ENCODE results near the gene SLC4A2. TPM values are rescaled to one million over a fixed set of nuclear protein-coding genes. Genes with fewer than 3 reads are reported as not detected.
A peak's percentile ranks its signal among the peaks of the same experiment; 100 is the strongest.

Gene SLC4A2
- polyA plus RNA-seq, 5 donors = 81.9 to 121 (median 103) TPM

DNA sequence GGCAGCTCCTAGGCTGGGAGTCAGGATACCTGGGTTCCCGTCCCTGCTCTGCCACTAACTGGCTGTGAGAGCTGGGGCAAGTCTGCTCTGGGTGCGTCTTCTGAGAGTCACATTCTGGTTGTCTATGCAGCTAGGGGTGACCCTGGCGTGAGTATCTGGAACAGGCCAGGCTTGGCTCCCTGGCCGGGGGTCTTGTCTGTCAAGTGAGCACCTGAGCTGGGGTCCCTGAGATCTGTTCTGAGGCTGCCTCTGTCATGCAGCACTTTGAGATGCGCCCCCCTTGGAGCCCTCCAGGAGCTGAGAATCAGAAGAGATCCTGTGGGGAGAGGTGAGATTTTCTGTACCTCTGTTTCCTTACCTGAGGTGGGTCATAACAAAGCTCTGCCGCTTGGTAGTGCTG lies 34.4 kb downstream of the SLC4A2 start:
- DNase-seq = no peak

DNA sequence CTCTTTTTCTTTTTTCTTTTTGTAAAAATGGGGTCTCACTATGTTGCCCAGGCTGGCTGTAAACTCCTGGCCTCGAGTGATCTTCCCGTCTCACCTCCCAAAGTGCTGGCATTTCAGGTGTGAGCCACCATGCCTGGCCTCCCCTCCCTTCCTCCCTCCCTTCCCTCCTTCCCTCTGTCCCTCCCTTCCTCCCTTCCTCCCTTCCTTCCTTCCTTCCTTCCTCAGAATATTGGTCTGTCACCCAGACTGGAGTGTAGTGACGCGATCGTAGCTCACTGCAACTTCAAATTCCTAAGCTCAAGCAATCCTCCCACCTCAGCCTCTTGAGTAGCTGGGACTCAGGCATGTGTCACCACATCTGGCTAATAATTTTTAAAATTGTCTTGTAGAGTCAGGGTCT lies 35.3 kb downstream of the SLC4A2 start:
- DNase-seq = no peak

DNA sequence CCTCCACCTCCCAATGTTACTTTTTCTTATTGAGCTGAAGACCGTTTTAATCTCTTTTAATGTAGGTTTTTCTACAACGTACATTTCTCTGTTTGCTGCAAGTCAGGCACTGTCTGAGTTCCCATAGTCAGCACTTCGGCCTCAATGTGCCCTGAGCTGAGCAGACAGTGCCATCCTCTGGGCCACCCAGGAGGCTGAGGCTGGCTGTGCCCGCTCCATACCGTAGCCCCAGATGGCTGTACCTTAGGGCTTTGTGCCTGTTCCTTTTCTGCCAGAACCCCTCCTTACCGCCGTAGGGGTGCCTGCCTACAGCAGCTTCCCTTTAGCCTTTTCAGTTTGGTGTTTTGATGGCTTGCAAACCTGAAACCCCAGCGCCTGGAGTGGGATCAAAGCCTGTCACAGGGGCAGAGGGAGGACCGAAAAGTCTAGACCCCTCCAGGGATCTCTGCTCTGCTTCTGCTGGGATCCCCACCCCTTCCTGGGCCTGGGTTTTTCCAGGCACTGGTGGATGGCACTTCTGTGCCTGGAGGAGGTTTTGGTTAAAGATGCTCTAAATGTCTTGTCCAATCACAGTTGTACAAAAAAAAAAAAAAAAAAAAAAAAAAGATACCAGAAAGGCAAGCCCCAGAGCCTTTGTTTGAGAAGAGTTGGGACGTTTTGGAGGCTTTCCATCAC lies 35.9 kb downstream of the SLC4A2 start:
- DNase-seq = no peak

- DNase-seq = no peak
Measured at GRCh38 chr7:151095828-151096475, 36.6 kb downstream of the SLC4A2 start.

DNA sequence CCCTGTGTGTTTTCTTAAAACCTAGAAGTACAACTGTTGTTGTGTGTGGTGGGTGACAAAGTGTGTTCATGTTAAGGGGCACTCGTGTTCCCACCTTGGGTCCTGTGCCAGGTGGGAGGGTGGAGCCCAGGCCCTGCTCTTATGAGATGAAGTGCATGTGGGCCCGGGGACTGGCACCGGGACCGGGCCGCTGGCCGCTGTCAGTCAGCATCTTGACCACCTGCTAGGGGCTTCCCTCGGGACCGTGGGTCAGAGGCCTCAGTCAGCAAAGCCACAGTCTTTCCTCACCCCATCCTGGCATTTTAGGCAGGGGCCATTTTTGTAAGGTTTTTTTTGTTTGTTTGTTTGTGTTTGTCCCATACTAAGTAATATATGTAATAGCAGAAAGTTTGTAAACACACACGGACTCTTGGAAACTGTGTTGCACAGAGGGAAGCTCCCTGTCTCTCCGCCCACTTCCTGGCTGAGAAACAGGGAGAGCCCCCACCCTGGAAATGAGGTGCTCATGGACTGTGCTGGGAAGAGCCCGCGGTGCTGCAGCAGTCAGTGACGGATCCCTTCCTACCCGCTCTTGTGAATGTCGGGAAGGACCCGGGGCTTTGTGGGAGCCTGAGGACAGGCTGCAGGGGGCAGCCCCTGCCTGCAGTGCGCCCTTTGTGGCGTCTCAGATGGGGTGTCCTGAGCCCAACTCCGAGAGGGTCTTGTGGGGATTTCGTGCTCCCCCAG lies 40.3 kb downstream of the SLC4A2 start:
- no peak for DNase-seq

- DNase-seq = no peak
Measured at GRCh38 chr7:151100921-151101320, 41.5 kb downstream of the SLC4A2 start.

GRCh38 chr7:151101621-151102396 lies 42.4 kb downstream of the SLC4A2 start:
- no peak for DNase-seq

GRCh38 chr7:151102991-151103390 lies 43.6 kb downstream of the SLC4A2 start:
- no peak for DNase-seq

DNA sequence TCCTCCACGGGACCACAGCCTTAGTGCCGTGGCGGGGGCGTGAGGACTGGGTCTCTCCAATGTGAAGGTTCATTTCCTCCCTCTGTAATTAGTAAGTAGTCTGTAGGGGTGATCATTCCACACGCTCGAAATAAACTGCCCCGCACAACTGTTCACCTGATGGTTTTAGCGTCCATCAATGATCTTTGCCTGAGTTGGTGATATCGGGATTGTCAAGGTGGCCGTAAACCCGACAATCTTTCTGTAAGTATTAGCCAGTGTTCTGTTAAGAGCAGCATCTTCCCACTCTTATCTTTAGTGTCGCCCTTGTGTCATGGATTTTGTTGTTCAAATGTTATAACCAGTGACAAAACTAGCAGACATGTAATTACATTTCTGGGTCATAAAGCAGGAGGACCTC lies 44.6 kb downstream of the SLC4A2 start:
- DNase-seq = no peak

DNA sequence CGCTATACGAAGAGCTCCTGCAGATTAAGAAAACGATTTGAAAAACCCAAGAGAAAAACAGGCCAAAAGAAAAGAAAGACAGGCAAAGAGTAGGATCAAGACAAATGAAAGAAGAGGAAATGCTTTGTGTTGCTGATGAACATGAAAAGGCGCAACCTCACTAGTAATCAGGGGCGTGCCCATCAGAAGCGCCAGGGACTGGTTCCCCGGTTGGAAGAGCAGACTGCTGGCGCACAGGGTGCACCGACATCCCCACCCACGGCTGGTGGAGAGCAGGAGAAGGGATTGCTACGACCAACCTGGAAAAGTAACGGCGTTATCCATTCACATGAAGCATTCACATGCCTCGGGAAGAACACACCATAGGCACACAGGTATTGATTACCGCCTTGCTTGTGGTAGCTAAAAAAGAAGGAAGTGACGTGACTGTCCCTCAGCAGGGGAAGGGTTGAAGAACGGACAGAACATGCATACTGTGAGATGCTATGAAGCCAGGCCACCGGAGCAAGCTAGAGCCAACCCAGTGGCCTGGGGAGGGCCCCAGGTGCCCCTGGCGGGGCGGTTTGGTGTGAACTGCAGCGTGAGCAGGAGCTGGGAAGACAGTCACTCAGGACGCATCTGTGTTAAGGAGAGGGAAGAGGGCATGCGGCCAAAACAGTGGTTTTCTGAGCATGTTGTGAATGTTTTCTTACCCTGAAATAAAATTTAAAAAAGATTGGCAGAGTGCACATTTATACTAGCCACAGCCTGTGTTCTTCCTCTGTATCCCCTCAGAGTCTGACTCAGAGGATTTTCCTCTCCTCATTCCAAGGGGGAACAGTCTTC lies 45.2 kb downstream of the SLC4A2 start:
- no peak for DNase-seq

GRCh38 chr7:151107882-151108281 lies 48.5 kb downstream of the SLC4A2 start:
- no peak for DNase-seq

DNA sequence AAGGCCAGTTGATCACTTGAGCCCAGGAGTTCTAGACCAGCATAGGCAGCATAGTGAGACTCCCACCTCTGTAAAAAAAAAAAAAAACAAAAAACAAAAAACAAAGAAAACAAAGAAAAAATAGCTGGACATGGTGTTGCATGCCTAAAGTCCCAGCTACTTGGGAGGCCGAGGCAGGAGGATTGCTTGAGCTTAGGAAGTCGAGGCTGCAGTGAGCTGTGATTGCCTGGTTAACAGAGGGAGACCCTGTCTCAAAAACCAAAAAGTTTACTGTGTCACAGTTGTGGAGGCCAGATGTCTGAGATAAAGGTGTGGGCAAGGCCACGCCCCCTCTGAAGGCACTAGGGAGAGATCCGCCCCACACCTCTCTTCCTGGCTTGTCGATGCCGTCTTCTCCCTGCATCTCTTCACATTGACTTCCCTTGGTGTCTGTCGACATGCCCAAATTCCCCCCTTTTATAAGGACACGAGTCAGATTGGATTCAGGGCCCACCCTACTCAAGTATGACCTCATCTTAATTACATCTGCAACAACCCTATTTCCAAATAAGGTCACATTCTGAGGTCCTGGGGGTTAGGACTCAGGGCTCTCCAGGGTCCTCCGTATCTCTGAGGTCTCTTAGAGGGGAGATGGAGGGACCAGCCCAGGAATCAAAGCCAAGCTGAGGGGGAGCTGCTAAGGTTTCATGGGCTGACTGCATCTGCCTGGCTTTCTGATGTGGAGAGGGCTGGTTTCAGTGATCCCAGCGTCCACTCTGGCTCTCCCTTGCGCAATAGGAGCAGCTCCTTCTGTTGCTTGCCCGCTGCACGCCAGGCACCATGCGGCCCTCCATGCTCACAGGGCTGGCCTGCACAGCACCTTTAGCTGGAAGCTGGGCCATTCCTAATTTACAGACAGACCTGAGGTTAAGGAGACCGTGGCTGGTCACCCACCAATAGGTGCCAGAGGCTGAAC lies 50.0 kb downstream of the SLC4A2 start:
- DNase-seq = no peak

- no peak for DNase-seq
Measured at GRCh38 chr7:151110236-151110940, 51.0 kb downstream of the SLC4A2 start.

DNA sequence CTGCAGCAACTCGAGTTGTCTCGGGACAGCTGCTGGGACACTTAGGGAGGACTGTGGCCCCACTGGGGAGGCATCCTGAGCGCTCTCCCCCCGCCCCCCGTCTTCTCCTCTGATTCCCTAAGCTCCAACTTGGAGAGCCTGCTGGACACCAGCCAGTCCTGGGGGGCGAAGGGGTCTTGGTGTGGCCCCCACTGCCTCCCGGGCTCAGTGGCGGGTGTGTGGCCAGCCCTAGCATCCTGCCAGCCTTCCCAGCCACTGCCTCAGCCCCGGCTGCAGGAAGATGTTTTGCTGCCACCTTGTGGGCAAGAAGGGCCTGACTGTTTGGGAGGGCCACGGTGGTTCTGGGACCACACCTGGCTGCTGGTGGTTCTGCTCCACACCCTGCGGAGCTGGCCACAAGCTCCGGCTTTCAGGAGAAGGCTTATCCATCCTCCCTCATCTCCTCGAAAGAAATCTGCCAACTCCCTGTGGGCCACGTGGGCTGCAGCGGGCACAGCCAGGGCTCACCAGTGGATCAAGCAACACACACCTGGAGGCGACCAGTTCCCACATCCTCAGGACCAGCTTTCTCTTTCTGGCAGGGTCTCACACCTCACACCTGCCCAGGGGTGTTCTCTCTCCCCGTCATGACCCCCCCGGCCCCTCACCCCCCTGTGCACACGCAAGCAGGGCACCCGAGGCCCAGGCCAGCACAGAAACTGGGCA lies 51.7 kb downstream of the SLC4A2 start:
- peak; percentile 60 to 70 for DNase-seq

DNA sequence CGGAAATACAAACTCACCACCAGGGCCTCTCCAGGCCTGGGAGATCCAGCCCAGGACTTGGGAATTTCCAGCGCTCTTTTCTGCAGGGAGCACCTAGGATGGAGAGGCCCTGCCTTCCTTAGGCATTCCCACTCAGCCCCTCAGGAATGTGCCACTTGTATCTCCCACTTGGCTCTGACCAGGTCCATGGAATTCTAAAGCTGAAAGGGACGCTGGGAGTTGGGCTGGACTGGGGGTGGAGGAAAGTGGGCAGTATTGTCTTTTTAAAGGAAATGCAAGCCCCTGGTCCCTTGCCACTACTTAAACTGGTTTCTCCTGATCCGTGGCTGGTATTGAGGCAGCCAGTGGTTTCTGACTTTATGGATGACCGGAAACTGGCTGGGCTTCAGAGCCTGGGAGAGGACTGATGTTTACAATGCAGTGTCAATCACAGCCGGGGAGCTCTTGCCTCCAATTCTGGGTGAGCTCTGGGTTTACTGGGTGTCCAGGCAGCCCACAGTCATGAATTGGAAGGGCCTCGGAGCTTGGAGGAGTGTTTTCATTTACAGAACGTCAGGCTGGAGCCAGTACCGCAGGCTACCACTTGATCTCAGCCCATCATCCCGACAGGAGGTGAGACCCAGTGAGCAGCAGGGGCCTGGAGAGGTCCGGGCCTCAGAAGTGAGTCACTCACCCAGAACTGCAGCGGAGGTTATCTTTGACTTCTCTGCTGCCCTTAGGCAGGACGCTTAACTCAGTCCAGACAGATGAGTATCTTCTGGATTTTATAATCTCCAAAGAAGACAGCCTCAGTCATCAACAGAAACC lies 54.2 kb downstream of the SLC4A2 start:
- DNase-seq = no peak

DNA sequence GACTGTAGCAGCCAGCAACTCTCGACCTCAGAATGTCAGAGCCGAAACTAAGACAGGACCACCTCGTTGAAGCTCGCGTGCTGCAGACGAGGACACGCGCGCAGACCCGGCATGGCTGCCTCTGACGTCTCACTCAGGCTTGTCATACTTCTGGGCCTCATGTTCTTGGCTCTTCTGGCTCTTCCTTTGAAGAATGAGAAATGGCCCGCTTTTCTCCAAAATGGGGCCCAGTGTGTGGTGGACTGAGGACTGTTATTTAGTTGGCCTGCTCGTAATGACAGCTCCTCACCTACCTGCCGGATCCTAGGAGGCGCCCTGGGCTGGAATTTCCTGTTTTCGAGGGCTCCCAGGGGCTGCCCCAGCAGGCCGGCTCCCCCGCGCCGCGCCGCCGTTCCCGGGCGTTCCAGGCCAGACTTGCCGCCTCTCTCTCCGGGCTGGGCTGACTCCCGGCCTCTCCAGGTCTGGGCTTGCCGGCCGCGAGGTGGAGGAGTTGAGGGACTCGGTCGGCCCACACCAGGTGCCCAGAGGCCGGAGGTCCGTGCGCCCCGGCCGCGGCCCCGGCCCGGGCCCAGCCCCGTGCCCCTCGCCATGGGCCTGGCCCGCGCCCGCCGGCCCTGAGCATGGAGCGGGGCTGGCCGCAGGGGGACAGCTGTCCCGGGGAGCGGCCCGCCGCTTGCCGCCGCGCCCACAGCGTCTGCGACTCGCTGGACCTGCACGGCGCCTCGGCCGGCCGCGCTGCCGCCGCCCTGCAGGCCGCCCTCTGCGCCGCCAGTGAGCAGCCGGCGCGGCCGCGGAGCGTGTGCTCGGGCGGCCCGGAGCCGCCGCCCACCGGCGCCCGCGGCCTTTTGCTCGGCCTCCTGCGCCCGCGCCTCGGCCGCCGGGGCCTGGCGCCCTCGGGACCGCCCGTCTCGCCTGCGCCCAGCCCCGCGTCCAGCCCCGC lies 55.0 kb downstream of the SLC4A2 start:
- DNase-seq = no peak
